B cell (primary cell): ENCODE data around the gene CYP51A1. TPM values are rescaled to one million over a fixed set of nuclear protein-coding genes. Genes with fewer than 3 reads are reported as not detected.

Experiments
- ATAC-seq: fragments of 200-7000 bp; cut with Tn5 transposase; one replicate; pipeline ENCODE4 v1.10.0; 2021; ENCODE audit warnings: low read depth, mild to moderate bottlenecking, moderate number of reproducible peaks, moderate library complexity
- CTCF ChIA-PET: fragments of 350-600 bp; sonication (Branson Sonifier 250); formaldehyde crosslinking; loops from one replicate; lab custom pipeline; 2021; ENCODE audit warnings: antibody characterized with exemption, inconsistent platforms; lab: Charles Lee
- POLR2A ChIA-PET: fragments of 350-600 bp; sonication (Branson Sonifier 250); formaldehyde crosslinking; loops from one replicate; lab custom pipeline; 2021; ENCODE audit warnings: antibody characterized with exemption; lab: Charles Lee
- DNase-seq: peaks from one replicate; pipeline ENCODE4 v3.0.0; 2013
- H2AFZ ChIP-seq: 2 replicates; pipeline ENCODE4 v1.6.1; 2012; ENCODE audit warnings: mild to moderate bottlenecking, low read depth, low read length; ENCODE audit not compliant: insufficient read depth, poor library complexity, severe bottlenecking
- H3K27ac ChIP-seq, 2 donors: 1 replicate in 1 of 2; 2 replicates in 1 of 2; pipeline ENCODE4 v1.5.1; 2012 to 2013; ENCODE audit warnings: low read length in 2 of 2, mild to moderate bottlenecking in 2 of 2, moderate library complexity in 1 of 2
- H3K27me3 ChIP-seq, 4 experiments: fragments of 200-600 bp in 1 of 4; sonication (generic) in 1 of 4; replicated peaks in 1 of 4; 1 replicate in 2 of 4; 2 replicates in 2 of 4; pipeline versions ENCODE4 v1.6.1 to v1.7.0; 2013 to 2016; ENCODE audit warnings: low read length in 3 of 4, mild to moderate bottlenecking in 2 of 4, mixed read lengths in 1 of 4, moderate library complexity in 1 of 4; ENCODE audit not compliant: insufficient read depth in 4 of 4, control insufficient read depth in 3 of 4; ENCODE audit errors: control extremely low read depth in 1 of 4
- H3K36me3 ChIP-seq, 2 experiments: replicated peaks in 1 of 2; 1 replicate in 1 of 2; 2 replicates in 1 of 2; pipeline versions ENCODE4 v1.6.1 to v1.7.1; 2013; ENCODE audit warnings: low read length in 1 of 2; ENCODE audit not compliant: insufficient read depth in 2 of 2, control insufficient read depth in 1 of 2; ENCODE audit errors: control extremely low read depth in 1 of 2, extremely low read depth in 1 of 2
- H3K4me1 ChIP-seq, 2 donors: fragments of 200-600 bp in 1 of 2; sonication (generic) in 1 of 2; 1 replicate in 1 of 2; 2 replicates in 1 of 2; pipeline versions ENCODE4 v1.5.1 to v1.6.1; 2013 to 2017; ENCODE audit warnings: low read length in 2 of 2; ENCODE audit not compliant: control insufficient read depth in 2 of 2, insufficient read depth in 2 of 2
- H3K4me2 ChIP-seq: replicated peaks from 2 replicates; pipeline ENCODE3; 2012; ENCODE audit warnings: mild to moderate bottlenecking, low read depth, low read length; ENCODE audit not compliant: poor library complexity, severe bottlenecking
- H3K4me3 ChIP-seq, 5 experiments: fragments of 200-600 bp in 1 of 5; sonication (generic) in 1 of 5; 1 replicate in 3 of 5; 2 replicates in 2 of 5; pipeline versions ENCODE4 v1.5.1 to v1.7.0; 2011 to 2016; ENCODE audit warnings: low read length in 4 of 5, mild to moderate bottlenecking in 4 of 5, low read depth in 2 of 5, control low read depth in 1 of 5, moderate library complexity in 1 of 5; ENCODE audit not compliant: insufficient read depth in 1 of 5; ENCODE audit errors: control extremely low read depth in 1 of 5, extremely low read depth in 1 of 5
- H3K79me2 ChIP-seq: fragments of 200-600 bp; sonication (generic); one replicate; pipeline ENCODE4 v1.6.0; 2016; ENCODE audit warnings: low read length; ENCODE audit not compliant: control insufficient read depth, insufficient read depth
- H3K9ac ChIP-seq: fragments of 200-600 bp; sonication (generic); 2 replicates; pipeline ENCODE4 v1.6.1; 2017; ENCODE audit warnings: mild to moderate bottlenecking, low read length, moderate library complexity
- H3K9me3 ChIP-seq, 3 donors: one replicate each; pipeline versions ENCODE4 v1.6.1 to v1.7.1; 2013; ENCODE audit warnings: low read length in 2 of 3; ENCODE audit not compliant: control insufficient read depth in 2 of 3, insufficient read depth in 1 of 3; ENCODE audit errors: control extremely low read depth in 1 of 3
- H4K20me1 ChIP-seq: 2 replicates; pipeline ENCODE4 v1.6.0; 2012; ENCODE audit warnings: mild to moderate bottlenecking, low read length; ENCODE audit not compliant: insufficient read depth, control insufficient read depth, poor library complexity, severe bottlenecking
- H3K27ac Mint-ChIP-seq: one replicate; pipeline ENCODE4 v1.8.0; 2021; ENCODE audit warnings: mixed read lengths
- H3K27me3 Mint-ChIP-seq: one replicate; pipeline ENCODE4 v1.8.0; 2021; ENCODE audit warnings: mixed read lengths
- H3K4me1 Mint-ChIP-seq: one replicate; pipeline ENCODE4 v1.8.0; 2021; ENCODE audit warnings: mixed read lengths
- H3K4me3 Mint-ChIP-seq: one replicate; pipeline ENCODE4 v1.8.0; 2021; ENCODE audit warnings: mixed read lengths
- H3K9me3 Mint-ChIP-seq: one replicate; pipeline ENCODE4 v1.8.0; 2022; ENCODE audit warnings: mixed read lengths; ENCODE audit not compliant: insufficient read depth
- EZH2 ChIP-seq: IDR thresholded peaks from 2 replicates; pipeline ENCODE4 v1.6.1; 2012; ENCODE audit warnings: borderline replicate concordance, low read depth, mild to moderate bottlenecking, moderate library complexity, low read length; ENCODE audit not compliant: insufficient read depth, poor library complexity, severe bottlenecking
- WGBS: methylation state at CpG from one replicate; pipeline ENCODE4 v1.1.5; 2013; ENCODE audit warnings: missing lambda C conversion rate; ENCODE audit not compliant: insufficient coverage; 5-methylcytosine and 5-hydroxymethylcytosine counted together
- intact Hi-C: fragments of 100-400 bp; cut with micrococcal nuclease; formaldehyde crosslinking; loops from one replicate; pipeline ENCODE4 v1.10.0; 2022
- polyA plus RNA-seq: library from polyadenylated mRNA; depleted of rRNA; stranded (reverse); fragments of >200 nt; gene quantifications from 2 replicates; pipeline ENCODE4 v1.2.3, GENCODE V29; 2012
- total RNA-seq, 2 donors: library from RNA; stranded (reverse); fragments of 120-200 nt in 1 of 2; gene quantifications; 1 replicate in 1 of 2; 2 replicates in 1 of 2; pipeline versions ENCODE4 v1.2.3 to v1.2.4, GENCODE V29; 2013 to 2022
- TF ChIP-seq, protein P1 (sequence below): fragments of 200-600 bp; IDR thresholded peaks from one replicate; pipeline ENCODE4 v1.8.0; 2022; ENCODE audit warnings: antibody characterized with exemption, mild to moderate bottlenecking

The CYP51A1 gene
- total and polyA plus RNA-seq, 2 donors (not counting 1 experiment from before 2014, with no cell fraction given) = 6.3 to 36.1 TPM

GRCh38 chr7:92076509-92076908 is 57.8 kb downstream of the CYP51A1 start:
- Mint-ChIP-seq H3K27me3 (no peaks in the 10 kb centered on the region), H3K27ac (no peak overlapping the region), H3K4me1 (no peaks in the 10 kb centered on the region), H3K9me3 (no peaks in the 10 kb centered on the region), H3K4me3 (no peak overlapping the region)
- H2AFZ ChIP-seq = no peak overlapping the region
- CTCF ChIA-PET = no interaction called here
- DNase-seq (no peak), ATAC-seq (no peak)
- intact Hi-C loops = no loop called here
- H4K20me1 ChIP-seq = no peaks in the 10 kb centered on the region
- no peaks in the 10 kb centered on the region for H3K79me2 ChIP-seq
- no peak overlapping the region for H3K4me3 ChIP-seq
- peaks cover 11 to 33% of the 10 kb centered on the region in 2 experiments for H3K36me3 ChIP-seq
- TF ChIP-seq EZH2 = no peak
- TF ChIP-seq, protein P1, sequence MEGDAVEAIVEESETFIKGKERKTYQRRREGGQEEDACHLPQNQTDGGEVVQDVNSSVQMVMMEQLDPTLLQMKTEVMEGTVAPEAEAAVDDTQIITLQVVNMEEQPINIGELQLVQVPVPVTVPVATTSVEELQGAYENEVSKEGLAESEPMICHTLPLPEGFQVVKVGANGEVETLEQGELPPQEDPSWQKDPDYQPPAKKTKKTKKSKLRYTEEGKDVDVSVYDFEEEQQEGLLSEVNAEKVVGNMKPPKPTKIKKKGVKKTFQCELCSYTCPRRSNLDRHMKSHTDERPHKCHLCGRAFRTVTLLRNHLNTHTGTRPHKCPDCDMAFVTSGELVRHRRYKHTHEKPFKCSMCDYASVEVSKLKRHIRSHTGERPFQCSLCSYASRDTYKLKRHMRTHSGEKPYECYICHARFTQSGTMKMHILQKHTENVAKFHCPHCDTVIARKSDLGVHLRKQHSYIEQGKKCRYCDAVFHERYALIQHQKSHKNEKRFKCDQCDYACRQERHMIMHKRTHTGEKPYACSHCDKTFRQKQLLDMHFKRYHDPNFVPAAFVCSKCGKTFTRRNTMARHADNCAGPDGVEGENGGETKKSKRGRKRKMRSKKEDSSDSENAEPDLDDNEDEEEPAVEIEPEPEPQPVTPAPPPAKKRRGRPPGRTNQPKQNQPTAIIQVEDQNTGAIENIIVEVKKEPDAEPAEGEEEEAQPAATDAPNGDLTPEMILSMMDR = no peak
- no peaks in the 10 kb centered on the region for H3K9me3 ChIP-seq
- no peaks in the 10 kb centered on the region for H3K27me3 ChIP-seq
- WGBS = no CpG with 5 or more reads among the region's 1 CpG
- H3K4me2 ChIP-seq = no peak overlapping the region
- POLR2A ChIA-PET = no interaction called here
- no peak overlapping the region for H3K9ac ChIP-seq
- H3K27ac ChIP-seq = no peak overlapping the region
- H3K4me1 ChIP-seq = no peaks in the 10 kb centered on the region

DNA sequence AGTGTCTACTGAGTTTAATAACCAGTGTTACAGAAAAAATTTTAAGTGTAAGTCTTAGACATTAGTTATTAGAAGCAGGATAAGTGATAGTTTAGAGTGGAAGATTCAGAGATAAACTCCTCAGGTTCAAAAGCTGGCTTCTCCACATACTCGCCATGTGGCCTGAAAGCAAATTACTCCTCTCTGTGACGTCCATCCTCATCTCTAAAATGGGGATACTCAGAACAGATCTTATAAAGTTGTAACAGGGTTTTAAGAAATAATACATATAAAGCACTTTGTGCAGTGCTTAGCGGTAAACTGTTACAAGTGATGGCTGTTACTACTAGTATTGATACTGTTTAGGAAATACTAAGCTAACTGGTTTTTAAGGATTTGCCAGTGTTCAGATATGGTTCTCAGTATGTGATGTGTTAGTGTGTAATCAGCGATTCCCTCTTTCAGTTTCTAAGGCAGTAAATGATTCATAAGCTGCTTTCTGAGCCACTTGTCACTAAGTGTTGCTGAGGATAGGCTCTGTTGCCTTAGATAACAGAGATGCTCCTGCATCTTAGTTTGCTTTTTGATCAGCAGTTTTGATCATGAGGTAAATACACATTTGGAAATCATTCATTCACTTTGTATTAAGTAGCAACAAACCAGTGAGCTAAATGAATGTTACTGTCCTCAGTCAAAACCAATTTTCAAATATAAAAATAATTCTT is 58.7 kb downstream of the CYP51A1 start:
- no peaks in the 10 kb centered on the region for H3K79me2 ChIP-seq
- 80% methylated on average over 1 of the region's 4 CpGs for WGBS
- H3K27ac ChIP-seq = no peak overlapping the region
- no peak for TF ChIP-seq EZH2
- TF ChIP-seq, protein P1 = no peak
- POLR2A ChIA-PET = no interaction called here
- no peaks in the 10 kb centered on the region for H3K4me1 ChIP-seq
- no peak overlapping the region for H3K4me3 ChIP-seq
- H3K4me3 Mint-ChIP-seq = no peak overlapping the region
- no peak overlapping the region for H3K4me2 ChIP-seq
- ATAC-seq = no peak
- H3K27me3 Mint-ChIP-seq = no peaks in the 10 kb centered on the region
- H3K27me3 ChIP-seq = no peaks in the 10 kb centered on the region
- CTCF ChIA-PET = no interaction called here
- peaks cover 16 to 33% of the 10 kb centered on the region in 2 experiments for H3K36me3 ChIP-seq
- intact Hi-C loops = no loop called here
- no peak for DNase-seq
- no peak overlapping the region for H2AFZ ChIP-seq
- H3K4me1 Mint-ChIP-seq = no peaks in the 10 kb centered on the region
- no peak overlapping the region for H3K9ac ChIP-seq
- H4K20me1 ChIP-seq = no peaks in the 10 kb centered on the region
- H3K9me3 Mint-ChIP-seq = no peaks in the 10 kb centered on the region
- H3K27ac Mint-ChIP-seq = no peak overlapping the region
- H3K9me3 ChIP-seq = no peaks in the 10 kb centered on the region
